BJ (cell line): ENCODE measurements around the gene MAGEF1. TPM values are rescaled to one million over a fixed set of nuclear protein-coding genes. Genes with fewer than 3 reads are reported as not detected.

Experiments
- CTCF ChIA-PET: fragments of 350-600 bp; formaldehyde crosslinking; extraction: SDS; loops from one replicate; lab custom pipeline; 2021; ENCODE audit warnings: antibody characterized with exemption, inconsistent platforms; lab: Yijun Ruan, JAX
- POLR2A ChIA-PET: fragments of 300-600 bp; sonication (Branson Sonifier 250); formaldehyde crosslinking; extraction: SDS; loops from one replicate; lab custom pipeline; 2021; ENCODE audit warnings: antibody characterized with exemption; lab: Charles Lee
- DNase-seq: peaks from one replicate; pipeline ENCODE4 v3.0.0-alpha.2; 2011; ENCODE audit warnings: low read depth
- H3K27me3 ChIP-seq: 2 replicates; pipeline ENCODE4 v1.6.0; 2011; ENCODE audit warnings: low read length; ENCODE audit not compliant: control insufficient read depth, insufficient read depth
- H3K36me3 ChIP-seq: 2 replicates; pipeline ENCODE4 v1.5.1; 2011; ENCODE audit warnings: low read length; ENCODE audit not compliant: control insufficient read depth, insufficient read depth
- H3K4me3 ChIP-seq: 2 replicates; pipeline ENCODE4 v1.5.1; 2011; ENCODE audit warnings: low read depth, mild to moderate bottlenecking, control low read depth, low read length
- CTCF ChIP-seq: IDR thresholded peaks from 2 replicates; pipeline ENCODE4 v1.5.1; 2011; ENCODE audit warnings: low read depth, mild to moderate bottlenecking, control low read depth, inconsistent platforms, low read length, moderate library complexity; ENCODE audit not compliant: insufficient read depth
- polyA plus RNA-seq: library from polyadenylated mRNA; depleted of rRNA; stranded (reverse); fragments of >200 nt; gene quantifications from 2 replicates; pipeline ENCODE4 v1.2.3, GENCODE V29; 2011

The MAGEF1 gene
- polyA plus RNA-seq, 1 experiment, result 14.3 TPM

GRCh38 chr3:184712248-184713039 lies 580 bp upstream of the MAGEF1 start:
- ChIA-PET CTCF (interaction anchor here (0.5 to 2.0 kb wide), 3 partner anchors 13 to 807 kb away, joined by 3 to 6 read pairs (median 3); no protein-coding TSS in a partner anchor), POLR2A (no interaction called here)
- TF ChIP-seq CTCF, result no peak
- H3K27me3 ChIP-seq, result no peaks in the 10 kb centered on the region
- no peaks in the 10 kb centered on the region for H3K36me3 ChIP-seq
- DNase-seq, result no peak
- peak overlapping the region; percentile 84 for H3K4me3 ChIP-seq

GRCh38 chr3:184710870-184711492 lies 883 bp downstream of the MAGEF1 start:
- ChIA-PET CTCF (interaction anchor here (0.7 to 2.6 kb wide), 5 partner anchors 11 to 149 kb away, joined by 3 to 7 read pairs (median 4); partner anchors contain the start of gene EPHB3), POLR2A (interaction anchor here (0.6 to 1.7 kb wide), 2 partner anchors 23 to 145 kb away, joined by 5 to 6 read pairs; no protein-coding TSS in a partner anchor)
- Histone ChIP-seq H3K27me3 (no peaks in the 10 kb centered on the region), H3K4me3 (peak overlapping the region; percentile 84), H3K36me3 (peaks cover 1% of the 10 kb centered on the region; the same call in 1 of the 2 replicates)
- no peak for DNase-seq
- TF ChIP-seq CTCF, result no peak

- Histone ChIP-seq H3K4me3 (no peak overlapping the region), H3K36me3 (peaks cover 1% of the 10 kb centered on the region; the same call in 1 of the 2 replicates), H3K27me3 (no peaks in the 10 kb centered on the region)
- ChIA-PET CTCF (no interaction called here), POLR2A (no interaction called here)
- DNase-seq, result no peak
- no peak for TF ChIP-seq CTCF
Measured at GRCh38 chr3:184703657-184704056, 8.2 kb downstream of the MAGEF1 start.

- no peaks in the 10 kb centered on the region for H3K36me3 ChIP-seq
- CTCF ChIA-PET, result no interaction called here
- POLR2A ChIA-PET, result no interaction called here
- H3K27me3 ChIP-seq, result peaks cover under 1% of the 10 kb centered on the region
- no peak for TF ChIP-seq CTCF
- no peak overlapping the region for H3K4me3 ChIP-seq
- no peak for DNase-seq
Measured at GRCh38 chr3:184700759-184701158, 11.1 kb downstream of the MAGEF1 start.

GRCh38 chr3:184697845-184698244 lies 14.0 kb downstream of the MAGEF1 start:
- no peaks in the 10 kb centered on the region for H3K36me3 ChIP-seq
- CTCF ChIA-PET, result interaction anchor here (1.5 to 2.1 kb wide), 2 partner anchors 8 to 9 kb away, joined by 3 to 6 read pairs; no protein-coding TSS in a partner anchor
- peaks cover 1% of the 10 kb centered on the region for H3K27me3 ChIP-seq
- TF ChIP-seq CTCF, result no peak
- no peak overlapping the region for H3K4me3 ChIP-seq
- no peak for DNase-seq
- POLR2A ChIA-PET, result no interaction called here
